ENCODE measurements around the gene DENND2A. TPM values are rescaled to one million over a fixed set of nuclear protein-coding genes. Genes with fewer than 3 reads are reported as not detected.

DENND2A gene
- polyA plus RNA-seq, 3 donors, result not detected

DNA sequence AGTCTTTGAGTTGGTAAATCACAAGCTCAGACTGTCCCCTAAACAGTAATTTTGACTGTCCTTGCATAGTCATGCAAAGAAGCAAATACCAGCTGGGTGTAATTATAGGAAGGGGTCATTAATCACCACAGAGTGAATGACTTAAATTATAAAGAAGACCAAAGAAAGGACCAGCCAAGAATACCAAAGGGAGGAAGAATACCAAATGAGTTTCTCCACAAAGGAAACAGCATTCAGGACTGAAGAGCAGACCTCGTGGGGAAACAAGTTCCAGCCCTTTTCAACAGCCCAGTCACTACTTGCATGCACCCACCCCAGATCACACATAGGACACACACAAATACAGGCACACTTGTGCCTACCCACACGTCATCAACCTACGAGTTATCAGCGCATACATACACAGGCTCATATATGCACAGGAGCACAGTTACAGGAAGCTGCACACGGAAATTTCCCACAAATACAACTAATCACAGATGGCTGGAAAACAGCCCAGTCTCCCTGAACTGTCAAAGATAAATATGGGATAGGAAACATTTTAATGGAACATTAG, 77.6 kb downstream of the DENND2A start:
- no peak overlapping the region for H3K4me3 ChIP-seq (replicated peaks in 1 of 3; ENCODE audit: low read depth in 2 of 3, low read length in 3 of 3)
- H4K20me1 ChIP-seq (ENCODE audit: insufficient read depth, low read length), result no peaks in the 10 kb centered on the region
- Mint-ChIP-seq H3K4me3 (no peak overlapping the region), H3K36me3 (no peaks in the 10 kb centered on the region), H3K27me3 (ENCODE audit: low read depth in 3 of 3) (peaks cover 0 to 15% (median 14%) of the 10 kb centered on the region in 3 donors), H3K27ac (no peak overlapping the region), H3K9me3 (no peaks in the 10 kb centered on the region), H3K4me1 (no peaks in the 10 kb centered on the region)
- TF ChIP-seq, protein P1, sequence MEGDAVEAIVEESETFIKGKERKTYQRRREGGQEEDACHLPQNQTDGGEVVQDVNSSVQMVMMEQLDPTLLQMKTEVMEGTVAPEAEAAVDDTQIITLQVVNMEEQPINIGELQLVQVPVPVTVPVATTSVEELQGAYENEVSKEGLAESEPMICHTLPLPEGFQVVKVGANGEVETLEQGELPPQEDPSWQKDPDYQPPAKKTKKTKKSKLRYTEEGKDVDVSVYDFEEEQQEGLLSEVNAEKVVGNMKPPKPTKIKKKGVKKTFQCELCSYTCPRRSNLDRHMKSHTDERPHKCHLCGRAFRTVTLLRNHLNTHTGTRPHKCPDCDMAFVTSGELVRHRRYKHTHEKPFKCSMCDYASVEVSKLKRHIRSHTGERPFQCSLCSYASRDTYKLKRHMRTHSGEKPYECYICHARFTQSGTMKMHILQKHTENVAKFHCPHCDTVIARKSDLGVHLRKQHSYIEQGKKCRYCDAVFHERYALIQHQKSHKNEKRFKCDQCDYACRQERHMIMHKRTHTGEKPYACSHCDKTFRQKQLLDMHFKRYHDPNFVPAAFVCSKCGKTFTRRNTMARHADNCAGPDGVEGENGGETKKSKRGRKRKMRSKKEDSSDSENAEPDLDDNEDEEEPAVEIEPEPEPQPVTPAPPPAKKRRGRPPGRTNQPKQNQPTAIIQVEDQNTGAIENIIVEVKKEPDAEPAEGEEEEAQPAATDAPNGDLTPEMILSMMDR (IDR thresholded peaks at IDR 0.05), result no peak
- no peak overlapping the region for H3K9ac ChIP-seq (ENCODE audit: insufficient read depth, low read length, poor library complexity, severe bottlenecking)
- H3K79me2 ChIP-seq (ENCODE audit: insufficient read depth, low read length), result no peaks in the 10 kb centered on the region
- WGBS (ENCODE audit: insufficient coverage), result 70% methylated on average over 2 of the region's 5 CpGs
- H3K36me3 ChIP-seq (replicated peaks in 1 of 2; ENCODE audit: control insufficient read depth in 1 of 2, insufficient read depth in 2 of 2, low read length in 2 of 2), result no peaks in the 10 kb centered on the region
- H3K27me3 ChIP-seq (ENCODE audit: control insufficient read depth in 2 of 2, insufficient read depth in 2 of 2, low read length in 2 of 2), result no peaks in the 10 kb centered on the region
- H3K27ac ChIP-seq (ENCODE audit: low read depth in 1 of 2, low read length in 2 of 2), result no peak overlapping the region
- no peak for DNase-seq
- intact Hi-C loops (cut with micrococcal nuclease), result no loop called here
- H2AFZ ChIP-seq (ENCODE audit: insufficient read depth, low read depth, low read length, poor library complexity, severe bottlenecking), result no peak overlapping the region
- no peaks in the 10 kb centered on the region for H3K4me1 ChIP-seq (ENCODE audit: control insufficient read depth in 1 of 2, insufficient read depth in 2 of 2, low read length in 2 of 2)
- H3K4me2 ChIP-seq (replicated peaks; ENCODE audit: extremely low read depth, low read length, poor library complexity, severe bottlenecking), result no peak overlapping the region
- no peaks in the 10 kb centered on the region for H3K9me3 ChIP-seq (replicated peaks in 1 of 2; ENCODE audit: control insufficient read depth in 1 of 2, insufficient read depth in 1 of 2, low read length in 2 of 2)

DNA sequence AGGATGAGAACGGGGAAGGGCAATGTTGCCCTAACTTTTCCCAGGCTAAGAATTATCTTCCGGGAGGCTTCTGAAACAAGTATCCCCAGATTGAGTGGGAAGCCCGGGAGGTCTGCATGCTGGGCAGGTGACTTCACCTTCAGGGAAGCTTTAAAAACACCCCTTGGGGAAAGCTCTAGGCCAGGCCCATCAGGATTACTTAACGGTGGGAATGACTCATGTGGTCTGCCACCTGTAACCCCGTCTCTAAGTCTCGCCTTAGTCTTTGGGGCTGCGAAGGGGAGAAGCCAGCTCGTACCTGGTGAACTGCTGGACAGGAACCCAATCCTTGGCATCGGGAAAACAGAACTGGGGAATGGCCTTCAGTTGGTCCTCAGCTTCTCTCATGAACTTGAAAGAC, 81.2 kb downstream of the DENND2A start:
- TF ChIP-seq, protein P1 (IDR thresholded peaks at IDR 0.05), result no peak
- intact Hi-C loops (cut with micrococcal nuclease), result no loop called here
- no peak for DNase-seq
- WGBS (ENCODE audit: insufficient coverage), result 92% methylated on average over 8 of the region's 9 CpGs
- no peaks in the 10 kb centered on the region for H3K79me2 ChIP-seq (ENCODE audit: insufficient read depth, low read length)
- no peaks in the 10 kb centered on the region for H3K4me1 Mint-ChIP-seq
- no peaks in the 10 kb centered on the region for H3K36me3 ChIP-seq (replicated peaks in 1 of 2; ENCODE audit: control insufficient read depth in 1 of 2, insufficient read depth in 2 of 2, low read length in 2 of 2)
- no peak overlapping the region for H3K27ac Mint-ChIP-seq
- H3K27me3 ChIP-seq (ENCODE audit: control insufficient read depth in 2 of 2, insufficient read depth in 2 of 2, low read length in 2 of 2), result no peaks in the 10 kb centered on the region
- H3K9me3 ChIP-seq (replicated peaks in 1 of 2; ENCODE audit: control insufficient read depth in 1 of 2, insufficient read depth in 1 of 2, low read length in 2 of 2), result no peaks in the 10 kb centered on the region
- no peak overlapping the region for H3K4me3 Mint-ChIP-seq
- H3K36me3 Mint-ChIP-seq, result no peaks in the 10 kb centered on the region
- no peak overlapping the region for H2AFZ ChIP-seq (ENCODE audit: insufficient read depth, low read depth, low read length, poor library complexity, severe bottlenecking)
- no peak overlapping the region for H3K9ac ChIP-seq (ENCODE audit: insufficient read depth, low read length, poor library complexity, severe bottlenecking)
- H3K27ac ChIP-seq (ENCODE audit: low read depth in 1 of 2, low read length in 2 of 2), result no peak overlapping the region
- H3K27me3 Mint-ChIP-seq (ENCODE audit: low read depth in 3 of 3), result peaks cover 7 to 16% (median 12%) of the 10 kb centered on the region in 3 donors
- H3K4me3 ChIP-seq (replicated peaks in 1 of 3; ENCODE audit: low read depth in 2 of 3, low read length in 3 of 3), result no peak overlapping the region
- no peaks in the 10 kb centered on the region for H3K4me1 ChIP-seq (ENCODE audit: control insufficient read depth in 1 of 2, insufficient read depth in 2 of 2, low read length in 2 of 2)
- H3K4me2 ChIP-seq (replicated peaks; ENCODE audit: extremely low read depth, low read length, poor library complexity, severe bottlenecking), result no peak overlapping the region
- peaks cover 0 to 2% (median 0%) of the 10 kb centered on the region in 7 donors for H3K9me3 Mint-ChIP-seq
- no peaks in the 10 kb centered on the region for H4K20me1 ChIP-seq (ENCODE audit: insufficient read depth, low read length)

Measured in CD14-positive monocyte (primary cell).